ENCODE results near the gene CYLD.

The CYLD gene

DNA sequence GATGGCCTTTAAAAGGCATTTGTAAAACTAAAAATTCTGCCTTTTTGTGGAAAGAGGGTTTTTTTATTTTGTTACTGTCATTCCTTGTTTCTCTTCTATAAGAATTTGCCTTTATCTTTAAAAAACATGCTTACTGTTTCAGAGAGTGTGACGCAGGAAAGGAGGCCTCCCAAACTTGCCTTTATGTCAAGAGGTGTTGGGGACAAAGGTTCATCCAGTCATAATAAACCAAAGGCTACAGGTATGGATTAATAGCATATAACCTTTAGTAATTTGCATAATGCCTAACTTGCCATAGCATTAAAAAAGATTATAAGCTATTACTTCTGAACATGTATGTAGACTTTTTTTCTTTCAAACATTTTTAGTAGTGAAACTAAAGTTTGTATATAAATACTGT is 34.2 kb downstream of the CYLD start:
- no peak for DNase-seq (ENCODE audit: low read depth in 2 of 3, low spot score in 2 of 3)

GRCh38 chr16:50778284-50779163 is 36.6 kb downstream of the CYLD start:
- DNase-seq (ENCODE audit: low read depth in 2 of 3, low spot score in 2 of 3), result no peak

GRCh38 chr16:50781043-50781442 is 39.2 kb downstream of the CYLD start:
- DNase-seq (ENCODE audit: low read depth in 2 of 3, low spot score in 2 of 3), result no peak

- no peak for DNase-seq (ENCODE audit: low read depth in 2 of 3, low spot score in 2 of 3)
Measured at GRCh38 chr16:50781518-50781917, 39.6 kb downstream of the CYLD start.

GRCh38 chr16:50789757-50790156 is 47.9 kb downstream of the CYLD start:
- no peak for DNase-seq (ENCODE audit: low read depth in 2 of 3, low spot score in 2 of 3)

DNA sequence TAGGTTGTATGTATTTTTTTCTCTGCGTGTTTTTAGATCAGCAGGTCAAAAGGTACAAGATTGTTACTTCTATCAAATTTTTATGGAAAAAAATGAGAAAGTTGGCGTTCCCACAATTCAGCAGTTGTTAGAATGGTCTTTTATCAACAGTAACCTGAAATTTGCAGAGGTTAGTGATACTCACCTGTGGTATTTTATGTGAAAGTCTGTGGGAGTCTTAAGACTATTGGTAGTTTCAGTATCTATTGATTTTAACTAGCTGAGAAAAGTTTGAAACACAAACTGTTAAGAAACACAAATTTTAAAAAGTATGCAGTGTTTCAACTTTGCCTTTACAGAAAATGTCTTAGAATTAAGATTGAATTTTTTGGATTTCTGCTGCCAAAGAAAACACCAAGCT is 49.6 kb downstream of the CYLD start:
- no peak for DNase-seq (ENCODE audit: low read depth in 2 of 3, low spot score in 2 of 3)

- no peak for DNase-seq (ENCODE audit: low read depth in 2 of 3, low spot score in 2 of 3)
Measured at GRCh38 chr16:50796829-50797228, 54.9 kb downstream of the CYLD start.

- no peak for DNase-seq (ENCODE audit: low read depth in 2 of 3, low spot score in 2 of 3)
Measured at GRCh38 chr16:50797456-50797855, 55.6 kb downstream of the CYLD start.

DNA sequence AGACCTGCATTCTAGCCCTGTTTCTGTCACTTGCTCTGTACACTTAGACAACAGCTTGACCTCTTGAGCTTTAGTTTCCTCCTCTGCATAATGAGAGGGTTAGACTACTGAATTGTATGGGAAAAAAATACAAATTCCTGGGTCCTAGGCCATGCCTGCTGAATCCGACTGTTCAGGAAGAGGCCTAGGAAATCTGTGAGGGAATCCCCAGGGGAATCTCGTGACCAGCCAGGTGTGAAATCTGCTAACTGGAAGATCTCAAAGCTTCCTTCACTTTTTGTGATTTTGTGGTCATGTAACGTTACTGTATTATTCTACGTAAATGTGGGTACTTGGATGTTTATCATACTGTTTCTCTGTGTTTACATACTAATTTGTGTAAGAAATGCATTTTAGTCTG is 58.2 kb downstream of the CYLD start:
- DNase-seq (ENCODE audit: low read depth in 2 of 3, low spot score in 2 of 3), result no peak

DNA sequence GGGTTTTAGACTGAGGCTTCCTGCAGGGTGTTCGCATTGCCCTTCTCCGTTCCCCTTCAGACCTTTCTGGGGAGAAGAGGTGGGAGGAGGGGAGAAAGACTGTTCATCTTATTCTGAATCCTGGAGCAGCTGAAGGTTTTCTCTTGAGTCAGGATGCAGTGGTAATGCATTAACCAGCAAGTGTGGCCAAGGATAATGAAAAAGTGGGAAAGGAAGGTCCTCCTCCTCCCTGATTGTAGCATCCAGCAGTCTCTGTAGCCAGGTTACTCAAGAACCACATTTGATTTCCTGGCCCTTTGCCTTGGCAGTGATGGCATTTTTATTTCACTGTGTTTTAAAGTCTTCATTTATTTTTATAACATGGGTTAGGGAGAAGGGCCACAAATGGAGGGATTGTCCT is 59.1 kb downstream of the CYLD start:
- no peak for DNase-seq (ENCODE audit: low read depth in 2 of 3, low spot score in 2 of 3)

- DNase-seq (ENCODE audit: low read depth in 2 of 3, low spot score in 2 of 3), result no peak
Measured at GRCh38 chr16:50802000-50802399, 60.1 kb downstream of the CYLD start.

GRCh38 chr16:50802961-50803360 is 61.1 kb downstream of the CYLD start:
- no peak for DNase-seq (ENCODE audit: low read depth in 2 of 3, low spot score in 2 of 3)

DNA sequence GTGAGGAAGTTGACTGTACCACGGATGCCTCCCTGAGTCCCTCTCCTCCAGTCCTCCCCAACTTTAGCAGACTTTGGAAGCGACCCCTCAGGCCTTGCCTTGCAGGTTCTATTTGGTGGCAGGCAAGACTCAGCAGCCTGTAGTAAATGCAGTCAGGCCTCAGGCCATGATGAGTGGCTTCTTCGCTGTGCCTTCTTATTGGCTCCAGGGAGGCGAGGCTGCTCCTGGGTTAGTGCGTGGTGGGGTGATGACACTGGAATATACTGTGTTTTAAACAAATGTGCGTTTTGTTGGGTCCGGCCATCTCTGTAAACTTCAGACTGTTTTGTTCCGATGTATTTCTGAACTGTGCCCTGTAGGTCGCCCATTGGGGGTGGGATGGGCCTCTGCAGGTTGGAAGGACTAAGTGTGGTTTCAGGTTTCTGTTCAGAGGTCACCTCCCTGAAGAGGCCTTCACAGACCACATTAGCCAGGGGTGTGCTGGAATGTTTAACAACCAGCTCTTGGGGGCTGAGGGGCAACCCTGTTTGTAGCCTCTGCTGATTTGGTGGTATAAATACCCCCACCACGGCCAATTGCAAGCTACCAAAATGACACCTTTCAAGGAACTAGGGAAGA is 62.5 kb downstream of the CYLD start:
- DNase-seq (ENCODE audit: low read depth in 2 of 3, low spot score in 2 of 3), result no peak

GRCh38 chr16:50806099-50807062 is 64.5 kb downstream of the CYLD start:
- DNase-seq (ENCODE audit: low read depth in 2 of 3, low spot score in 2 of 3), result peak; percentile 54 to 72 (median 67)

- no peak for DNase-seq (ENCODE audit: low read depth in 2 of 3, low spot score in 2 of 3)
Measured at GRCh38 chr16:50808929-50809538, 67.1 kb downstream of the CYLD start.

DNA sequence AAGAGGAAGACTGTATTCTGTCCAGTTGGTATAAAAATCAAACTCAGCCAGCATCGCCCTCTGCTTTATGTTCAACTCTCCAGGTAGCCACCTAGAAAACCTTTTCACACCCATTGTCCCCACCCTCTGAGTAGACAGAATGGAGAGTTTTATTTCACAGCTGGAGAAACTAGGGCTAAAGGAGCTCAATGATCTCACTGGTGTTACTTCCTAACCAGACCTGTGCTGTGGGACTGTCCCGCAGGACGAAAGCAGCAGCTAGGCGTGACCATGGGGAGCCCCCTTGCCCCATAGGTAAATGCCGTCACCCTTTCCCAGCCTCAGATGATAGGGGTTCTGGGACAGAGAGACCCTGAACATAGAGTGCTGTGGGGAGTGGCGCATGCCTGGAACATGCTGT is 67.7 kb downstream of the CYLD start:
- DNase-seq (ENCODE audit: low read depth in 2 of 3, low spot score in 2 of 3), result no peak

GRCh38 chr16:50810241-50810965 is 68.5 kb downstream of the CYLD start:
- no peak for DNase-seq (ENCODE audit: low read depth in 2 of 3, low spot score in 2 of 3)

- DNase-seq (ENCODE audit: low read depth in 2 of 3, low spot score in 2 of 3), result no peak
Measured at GRCh38 chr16:50812046-50812445, 70.2 kb downstream of the CYLD start.

DNA sequence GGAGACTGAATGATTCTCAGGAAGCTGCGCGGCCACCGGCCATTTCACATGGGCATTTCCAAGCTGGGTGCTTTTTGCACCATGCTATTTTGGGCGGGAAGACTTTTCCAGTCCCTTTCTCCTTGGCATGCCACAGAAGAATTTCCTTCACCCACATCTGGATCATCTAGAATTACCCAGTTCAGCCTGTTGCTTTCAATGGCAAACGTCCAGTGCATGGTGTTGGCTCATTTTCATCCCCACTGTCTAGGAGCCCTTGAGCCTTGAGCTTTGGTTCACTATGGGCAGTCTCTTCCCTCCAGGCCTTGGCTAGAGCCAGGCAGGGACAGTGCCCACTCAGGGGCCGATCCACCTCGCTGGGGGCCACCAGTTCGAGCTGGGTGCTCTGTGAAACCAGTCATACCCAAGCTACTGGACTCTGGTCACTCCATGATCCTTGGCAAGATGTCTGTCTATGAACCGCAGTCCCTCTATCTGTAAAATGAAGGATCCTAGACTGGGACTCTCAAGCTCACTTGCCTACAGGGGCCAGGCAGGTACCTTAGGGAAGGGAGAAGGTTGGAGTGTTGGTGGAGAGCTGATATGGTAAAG is 71.1 kb downstream of the CYLD start:
- no peak for DNase-seq (ENCODE audit: low read depth in 2 of 3, low spot score in 2 of 3)

- DNase-seq (ENCODE audit: low read depth in 2 of 3, low spot score in 2 of 3), result no peak
Measured at GRCh38 chr16:50814052-50814451, 72.2 kb downstream of the CYLD start.
